Measurements from ENCODE around the gene ANKRD44. TPM values are rescaled to one million over a fixed set of nuclear protein-coding genes. Genes with fewer than 3 reads are reported as not detected.
"Not testable (repeated sequence)": the region's sequence is repeated elsewhere in the genome, so short reads cannot be mapped to it uniquely, and the experiment has no call there.

ANKRD44 gene
- total RNA-seq, 1 experiment from 2014 or later, result 7.8 TPM

- POLR2A ChIA-PET, result no interaction called here
- no peaks in the 10 kb centered on the region for H3K36me3 ChIP-seq (ENCODE audit: control insufficient read depth, insufficient read depth, low read length)
- H3K4me1 ChIP-seq (ENCODE audit: control insufficient read depth, insufficient read depth, low read length), result no peaks in the 10 kb centered on the region
- no peak for TF ChIP-seq CTCF (IDR thresholded peaks at IDR 0.05)
- TF ChIP-seq TCF7L2 (IDR thresholded peaks at IDR 0.05; ENCODE audit: low read depth, low read length), result no peak
- TF ChIP-seq REST (IDR thresholded peaks at IDR 0.05; ENCODE audit: insufficient read depth in 1 of 2, low read depth in 2 of 2, low read length in 1 of 2), result no peak
- TF ChIP-seq POLR2AphosphoS5 (IDR thresholded peaks at IDR 0.05; ENCODE audit: low read depth, low read length), result no peak
- TF ChIP-seq SIN3A (IDR thresholded peaks at IDR 0.05; ENCODE audit: borderline replicate concordance, insufficient read depth, low read depth, low read length), result no peak
- ATAC-seq (no peak), DNase-seq (ENCODE audit: low read depth, low spot score) (no peak)
- CTCF ChIA-PET, result no interaction called here
- in situ Hi-C loops (cut with HindIII; ENCODE audit: low pct_unique_long_range_greater_than_20kb, low sequenced_read_pairs), result no loop called here
- H3K9me3 ChIP-seq (ENCODE audit: control insufficient read depth, insufficient read depth, low read depth, low read length), result no peaks in the 10 kb centered on the region
- no peak overlapping the region for H3K27ac ChIP-seq (ENCODE audit: low read length)
- no peaks in the 10 kb centered on the region for H3K27me3 ChIP-seq (ENCODE audit: control insufficient read depth, insufficient read depth, low read length)
- H3K4me3 ChIP-seq (ENCODE audit: low read depth in 2 of 2, low read length in 2 of 2), result no peak overlapping the region
- BruUV-seq (replicated peaks), result no TSS peak
- intact Hi-C loops (cut with micrococcal nuclease; ENCODE audit: unreplicated experiment), result no loop called here
Observed at GRCh38 chr2:197071213-197071612, 239.4 kb downstream of the ANKRD44 start.

GRCh38 chr2:197069958-197070357 lies 240.6 kb downstream of the ANKRD44 start:
- intact Hi-C loops (cut with micrococcal nuclease; ENCODE audit: unreplicated experiment) (no loop called here), in situ Hi-C loops (cut with HindIII; ENCODE audit: low pct_unique_long_range_greater_than_20kb, low sequenced_read_pairs) (no loop called here)
- ChIA-PET CTCF (no interaction called here), POLR2A (no interaction called here)
- no peak for DNase-seq (ENCODE audit: low read depth, low spot score)
- Histone ChIP-seq H3K27me3 (ENCODE audit: control insufficient read depth, insufficient read depth, low read length) (no peaks in the 10 kb centered on the region), H3K36me3 (ENCODE audit: control insufficient read depth, insufficient read depth, low read length) (no peaks in the 10 kb centered on the region), H3K4me3 (ENCODE audit: low read depth in 2 of 2, low read length in 2 of 2) (no peak overlapping the region), H3K9me3 (ENCODE audit: control insufficient read depth, insufficient read depth, low read depth, low read length) (no peaks in the 10 kb centered on the region), H3K4me1 (ENCODE audit: control insufficient read depth, insufficient read depth, low read length) (no peaks in the 10 kb centered on the region), H3K27ac (ENCODE audit: low read length) (no peak overlapping the region)
- BruUV-seq (replicated peaks), result no TSS peak
- no peak for TF ChIP-seq REST (IDR thresholded peaks at IDR 0.05; ENCODE audit: insufficient read depth in 1 of 2, low read depth in 2 of 2, low read length in 1 of 2)
- no peak for TF ChIP-seq CTCF (IDR thresholded peaks at IDR 0.05)
- TF ChIP-seq TCF7L2 (IDR thresholded peaks at IDR 0.05; ENCODE audit: low read depth, low read length), result no peak
- no peak for TF ChIP-seq SIN3A (IDR thresholded peaks at IDR 0.05; ENCODE audit: borderline replicate concordance, insufficient read depth, low read depth, low read length)
- ATAC-seq, result no peak

- H3K27ac ChIP-seq (ENCODE audit: low read length); H3K4me3 ChIP-seq (ENCODE audit: low read depth in 2 of 2, low read length in 2 of 2); H3K27me3 ChIP-seq (ENCODE audit: control insufficient read depth, insufficient read depth, low read length); POLR2A ChIA-PET; H3K36me3 ChIP-seq (ENCODE audit: control insufficient read depth, insufficient read depth, low read length); H3K9me3 ChIP-seq (ENCODE audit: control insufficient read depth, insufficient read depth, low read depth, low read length); H3K4me1 ChIP-seq (ENCODE audit: control insufficient read depth, insufficient read depth, low read length); in situ Hi-C loops (cut with HindIII; ENCODE audit: low pct_unique_long_range_greater_than_20kb, low sequenced_read_pairs); ATAC-seq; DNase-seq (ENCODE audit: low read depth, low spot score); BruUV-seq (replicated peaks); CTCF ChIA-PET; intact Hi-C loops (cut with micrococcal nuclease; ENCODE audit: unreplicated experiment): not testable (repeated sequence)
Observed at GRCh38 chr2:197062574-197062973, 248.0 kb downstream of the ANKRD44 start.
